Vagina (tissue), 2 donors: ENCODE data around the gene RAB11FIP4. TPM values are rescaled to one million over a fixed set of nuclear protein-coding genes. Genes with fewer than 3 reads are reported as not detected.

ENCODE experiments used
- DNase-seq, 2 donors: peaks; one replicate each; pipeline ENCODE4 v3.0.0-alpha.2; 2017; ENCODE audit errors: extremely low spot score in 2 of 2
- H3K27ac ChIP-seq: fragments of 200-600 bp; sonication (generic); one replicate; pipeline ENCODE4 v1.5.1; 2019
- H3K27me3 ChIP-seq: fragments of 200-600 bp; sonication (generic); one replicate; pipeline ENCODE4 v1.5.1; 2019
- H3K36me3 ChIP-seq, 2 donors: fragments of 200-600 bp; sonication (generic); one replicate each; pipeline ENCODE4 v1.5.1; 2017 to 2019
- H3K4me1 ChIP-seq: fragments of 200-600 bp; sonication (generic); one replicate; pipeline ENCODE4 v1.5.1; 2019
- H3K4me3 ChIP-seq, 2 donors: fragments of 200-600 bp; sonication (generic); 1 replicate in 1 of 2; 2 replicates in 1 of 2; pipeline ENCODE4 v1.5.1; 2016 to 2019
- H3K9me3 ChIP-seq: fragments of 200-600 bp; sonication (generic); one replicate; pipeline ENCODE4 v1.5.1; 2019
- POLR2A ChIP-seq, 2 donors: fragments of 450-650 bp; IDR thresholded peaks; one replicate each; pipeline ENCODE4 v1.6.1; 2017; ENCODE audit warnings: antibody characterized with exemption in 2 of 2, mild to moderate bottlenecking in 2 of 2, moderate library complexity in 2 of 2
- POLR2AphosphoS5 ChIP-seq, 2 donors: sonication (generic); formaldehyde crosslinking; IDR thresholded peaks; one replicate each; pipeline ENCODE4 v1.9.0; 2017; ENCODE audit warnings: antibody characterized with exemption in 2 of 2, mild to moderate bottlenecking in 2 of 2, low read depth in 1 of 2; ENCODE audit not compliant: insufficient read depth in 1 of 2
- intact Hi-C: fragments of 100-400 bp; cut with DNase I; formaldehyde crosslinking; loops from one replicate; pipeline ENCODE4 v1.15.1; 2023
- total RNA-seq: library from RNA; depleted of rRNA; stranded (reverse); fragments of >200 nt; gene quantifications from one replicate; pipeline ENCODE4 v1.2.3, GENCODE V29; 2016
- TF ChIP-seq, protein P1 (sequence below), 3 experiments: fragments of 450-650 bp in 2 of 3; fragments of 200-600 bp in 1 of 3; sonication (generic) in 1 of 3; IDR thresholded peaks; one replicate each; pipeline ENCODE4 v1.5.1; 2017 to 2019; ENCODE audit warnings: antibody characterized with exemption in 3 of 3, mild to moderate bottlenecking in 2 of 3, moderate library complexity in 2 of 3

The RAB11FIP4 gene
- total RNA-seq, 1 donor from 2014 or later = 11.0 TPM

DNA sequence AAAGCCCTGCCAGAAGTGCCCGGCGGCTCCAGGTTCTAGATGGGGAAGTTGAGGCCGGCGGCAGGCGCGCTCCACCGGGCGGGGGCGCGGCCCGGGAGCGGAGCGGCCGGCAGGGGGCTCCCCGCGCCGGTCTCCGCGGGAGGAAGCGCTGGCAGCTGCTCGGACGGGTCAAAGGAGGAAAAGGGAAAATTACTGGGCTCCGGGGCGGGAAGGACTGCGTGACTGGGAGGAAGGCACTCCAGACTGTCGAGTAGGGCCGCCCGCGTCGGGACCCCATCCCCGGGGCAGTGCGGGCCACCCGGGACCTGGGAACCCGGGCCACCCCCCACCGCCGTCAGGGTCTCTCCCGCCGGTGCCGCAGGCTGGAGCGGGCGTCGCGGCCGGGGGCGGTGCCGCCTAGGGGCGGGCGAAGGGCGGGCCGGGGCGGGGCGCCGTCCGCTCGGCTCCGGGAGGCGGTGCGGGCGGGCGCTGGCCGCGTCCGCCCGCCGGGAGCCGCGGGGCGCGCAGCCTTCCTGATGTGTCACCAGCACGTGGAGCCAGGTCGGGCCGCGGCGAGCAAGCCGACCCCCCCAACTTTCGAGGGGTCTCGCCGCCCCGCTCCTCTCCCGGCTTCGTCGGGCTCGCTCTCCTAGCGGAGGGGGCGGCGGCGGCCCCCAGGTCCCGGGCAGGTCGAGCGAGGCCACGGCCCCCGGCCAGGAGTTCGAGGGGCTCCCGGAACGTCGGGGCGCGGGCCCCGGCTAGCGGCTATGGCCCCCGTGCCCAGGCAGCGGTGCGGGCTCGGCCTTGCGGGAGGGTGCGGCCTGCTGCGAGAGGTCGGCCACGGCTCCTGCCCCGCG is 167.5 kb downstream of the RAB11FIP4 start:
- H3K4me1 ChIP-seq = peaks cover 34% of the 10 kb centered on the region
- no peaks in the 10 kb centered on the region for H3K9me3 ChIP-seq
- H3K36me3 ChIP-seq = no peaks in the 10 kb centered on the region
- peak overlapping the region; percentile 65 to 72 for H3K4me3 ChIP-seq
- TF ChIP-seq, protein P1, sequence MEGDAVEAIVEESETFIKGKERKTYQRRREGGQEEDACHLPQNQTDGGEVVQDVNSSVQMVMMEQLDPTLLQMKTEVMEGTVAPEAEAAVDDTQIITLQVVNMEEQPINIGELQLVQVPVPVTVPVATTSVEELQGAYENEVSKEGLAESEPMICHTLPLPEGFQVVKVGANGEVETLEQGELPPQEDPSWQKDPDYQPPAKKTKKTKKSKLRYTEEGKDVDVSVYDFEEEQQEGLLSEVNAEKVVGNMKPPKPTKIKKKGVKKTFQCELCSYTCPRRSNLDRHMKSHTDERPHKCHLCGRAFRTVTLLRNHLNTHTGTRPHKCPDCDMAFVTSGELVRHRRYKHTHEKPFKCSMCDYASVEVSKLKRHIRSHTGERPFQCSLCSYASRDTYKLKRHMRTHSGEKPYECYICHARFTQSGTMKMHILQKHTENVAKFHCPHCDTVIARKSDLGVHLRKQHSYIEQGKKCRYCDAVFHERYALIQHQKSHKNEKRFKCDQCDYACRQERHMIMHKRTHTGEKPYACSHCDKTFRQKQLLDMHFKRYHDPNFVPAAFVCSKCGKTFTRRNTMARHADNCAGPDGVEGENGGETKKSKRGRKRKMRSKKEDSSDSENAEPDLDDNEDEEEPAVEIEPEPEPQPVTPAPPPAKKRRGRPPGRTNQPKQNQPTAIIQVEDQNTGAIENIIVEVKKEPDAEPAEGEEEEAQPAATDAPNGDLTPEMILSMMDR (IDR thresholded peaks at IDR 0.05) = peak; percentile 53 to 99 (median 67)
- TF ChIP-seq POLR2A (IDR thresholded peaks at IDR 0.05) = peak in 1 of 2 donors; percentile 67
- peak in 1 of 2 donors; percentile 61 for TF ChIP-seq POLR2AphosphoS5 (IDR thresholded peaks at IDR 0.05; ENCODE audit: insufficient read depth in 1 of 2, low read depth in 1 of 2)
- no peaks in the 10 kb centered on the region for H3K27me3 ChIP-seq
- H3K27ac ChIP-seq = peak overlapping the region; percentile 78
- no peak for DNase-seq
- intact Hi-C loops = loop anchor here (5.0 kb wide), 1 partner anchor 283 kb away; no protein-coding TSS in a partner anchor

DNA sequence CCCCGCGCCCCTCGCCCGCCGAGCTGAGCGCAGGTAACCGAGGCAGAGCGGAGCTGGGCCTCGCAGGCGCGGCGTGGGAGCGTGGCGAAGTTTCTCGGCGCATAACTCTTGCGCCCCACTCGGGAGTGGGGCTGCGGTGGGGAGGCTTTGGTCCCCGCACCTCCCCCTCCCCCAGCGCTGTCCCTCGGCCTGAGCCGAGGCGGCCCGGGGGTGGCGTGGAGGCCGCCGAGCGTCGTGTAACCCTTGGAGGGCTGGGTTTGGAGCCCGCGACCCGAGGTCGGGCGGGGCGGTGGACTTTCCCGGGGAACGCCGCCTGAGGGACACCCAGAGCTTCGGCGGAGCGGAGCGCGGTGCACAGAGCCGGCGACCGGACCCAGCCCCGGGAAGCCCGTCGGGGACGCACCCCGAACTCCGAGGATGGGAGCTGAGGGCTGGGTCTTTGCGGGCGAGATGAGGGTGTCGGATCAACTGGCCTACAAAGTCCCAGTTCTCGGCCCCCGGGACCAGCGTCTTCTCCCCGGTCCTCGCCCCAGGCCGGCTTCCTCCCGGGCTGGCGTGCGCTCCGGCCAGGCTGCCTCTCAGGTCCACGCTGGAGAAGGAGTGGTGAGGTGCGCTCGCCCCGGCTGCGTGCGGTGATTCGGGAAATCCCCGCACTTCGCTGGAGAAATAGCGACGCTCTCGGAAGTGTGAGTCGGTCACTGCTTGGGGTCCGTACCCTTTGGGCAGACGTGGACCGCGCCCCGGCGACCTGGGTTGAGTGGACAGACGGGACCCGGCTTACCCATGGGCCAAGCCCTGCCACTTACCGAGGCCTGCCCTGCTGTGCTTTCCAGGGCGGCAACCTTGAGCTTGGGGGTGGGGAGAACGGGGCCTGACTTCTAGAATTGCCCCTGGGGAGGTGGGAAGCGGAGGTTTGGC is 168.4 kb downstream of the RAB11FIP4 start:
- H3K36me3 ChIP-seq = no peaks in the 10 kb centered on the region
- peaks cover 43% of the 10 kb centered on the region for H3K4me1 ChIP-seq
- intact Hi-C loops = loop anchor here (5.0 to 10.0 kb wide), 2 partner anchors 135 to 282 kb away; no protein-coding TSS in a partner anchor
- no peaks in the 10 kb centered on the region for H3K27me3 ChIP-seq
- DNase-seq = no peak
- no peaks in the 10 kb centered on the region for H3K9me3 ChIP-seq
- TF ChIP-seq POLR2AphosphoS5 (IDR thresholded peaks at IDR 0.05; ENCODE audit: insufficient read depth in 1 of 2, low read depth in 1 of 2) (peak in 1 of 2 donors; percentile 49), POLR2A (IDR thresholded peaks at IDR 0.05) (no peak)
- TF ChIP-seq, protein P1 (IDR thresholded peaks at IDR 0.05) = no peak
- H3K27ac ChIP-seq = peak overlapping the region; percentile 78
- H3K4me3 ChIP-seq = peak overlapping the region; percentile 65 to 72

DNA sequence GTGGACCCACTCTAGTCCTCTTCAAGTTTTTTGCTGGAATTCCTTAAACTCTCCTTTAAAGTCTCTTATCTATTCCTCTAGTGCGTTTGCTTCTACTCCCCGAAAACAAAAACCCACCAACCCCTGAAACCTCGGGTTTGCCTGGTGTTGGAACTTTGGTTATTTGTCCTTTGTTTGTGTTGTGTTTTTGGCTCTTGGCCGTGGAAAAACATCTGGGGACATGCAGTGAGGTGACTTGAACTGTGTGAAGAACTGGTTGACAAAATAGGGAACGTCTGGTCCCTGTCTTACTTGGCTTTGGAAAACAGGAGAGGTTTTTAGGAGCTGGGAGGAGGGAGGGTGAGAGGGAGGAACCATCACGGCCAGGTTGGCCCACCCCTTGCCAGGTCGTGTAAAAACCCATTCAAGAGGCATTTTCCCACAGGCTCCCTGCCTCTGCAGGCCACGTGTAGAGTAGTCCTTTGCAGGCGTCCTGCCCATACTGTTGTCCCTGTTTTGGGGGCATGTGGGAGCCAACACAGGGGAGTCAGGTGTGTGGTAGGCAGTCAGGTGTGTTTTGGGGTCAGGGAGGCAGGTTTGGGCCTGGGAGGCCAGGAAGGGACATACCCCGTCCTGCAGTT is 169.3 kb downstream of the RAB11FIP4 start:
- intact Hi-C loops = loop anchor here (10.0 kb wide), 1 partner anchor 134 kb away; no protein-coding TSS in a partner anchor
- H3K4me3 ChIP-seq = peak overlapping the region; percentile 65 to 72
- H3K27me3 ChIP-seq = no peaks in the 10 kb centered on the region
- H3K9me3 ChIP-seq = no peaks in the 10 kb centered on the region
- no peaks in the 10 kb centered on the region for H3K36me3 ChIP-seq
- TF ChIP-seq, protein P1 (IDR thresholded peaks at IDR 0.05) = no peak
- TF ChIP-seq POLR2AphosphoS5 (IDR thresholded peaks at IDR 0.05; ENCODE audit: insufficient read depth in 1 of 2, low read depth in 1 of 2) (no peak), POLR2A (IDR thresholded peaks at IDR 0.05) (no peak)
- H3K4me1 ChIP-seq = peaks cover 52% of the 10 kb centered on the region
- DNase-seq = no peak
- H3K27ac ChIP-seq = peak overlapping the region; percentile 78

GRCh38 chr17:31561469-31562375 is 170.2 kb downstream of the RAB11FIP4 start:
- intact Hi-C loops = loop anchor here (10.0 kb wide), 1 partner anchor 133 kb away; no protein-coding TSS in a partner anchor

More at GRCh38 chr17:31561469-31562375, 170.2 kb downstream of the RAB11FIP4 start:
- no peak for DNase-seq
- H3K36me3 ChIP-seq = no peaks in the 10 kb centered on the region
- H3K27me3 ChIP-seq = no peaks in the 10 kb centered on the region
- peak overlapping the region; percentile 78 for H3K27ac ChIP-seq
- H3K9me3 ChIP-seq = no peaks in the 10 kb centered on the region
- H3K4me1 ChIP-seq = peaks cover 62% of the 10 kb centered on the region
- TF ChIP-seq, protein P1 (IDR thresholded peaks at IDR 0.05) = no peak
- TF ChIP-seq POLR2A (IDR thresholded peaks at IDR 0.05) = no peak
- H3K4me3 ChIP-seq = peak overlapping the region; percentile 65 to 72
